Caco-2 (cell line): ENCODE measurements around the gene HK2. TPM values are rescaled to one million over a fixed set of nuclear protein-coding genes. Genes with fewer than 3 reads are reported as not detected.

Experiments used
- BruUV-seq: library from RNA; stranded (reverse); fragments of 400-500 nt; replicated peaks from 2 replicates; lab custom pipeline; 2021; lab: Mats Ljungman, UMichigan
- CTCF ChIA-PET: fragments of 300-600 bp; sonication (Branson Sonifier 250); formaldehyde crosslinking; loops from one replicate; lab custom pipeline; 2022; ENCODE audit warnings: antibody characterized with exemption; lab: Charles Lee
- POLR2A ChIA-PET: fragments of 300-600 bp; sonication (Branson Sonifier 250); formaldehyde crosslinking; loops from one replicate; lab custom pipeline; 2022; ENCODE audit warnings: antibody characterized with exemption; lab: Charles Lee
- DNase-seq, 2 experiments: peaks; one replicate each; pipeline versions ENCODE4 v3.0.0 to v3.0.0-alpha.2; 2020 to 2022
- H3K27me3 ChIP-seq: replicated peaks from 2 replicates; pipeline ENCODE4 v1.6.0; 2011; ENCODE audit warnings: low read length; ENCODE audit not compliant: control insufficient read depth, insufficient read depth
- H3K36me3 ChIP-seq: 2 replicates; pipeline ENCODE4 v1.5.1; 2011; ENCODE audit warnings: low read length; ENCODE audit not compliant: control insufficient read depth, insufficient read depth
- H3K4me1 ChIP-seq: fragments of 250-450 bp; sonication (Bioruptor Pico); 2 replicates; pipeline ENCODE4 v1.5.1; 2020; ENCODE audit warnings: mild to moderate bottlenecking
- H3K4me3 ChIP-seq: 2 replicates; pipeline ENCODE4 v1.5.1; 2011; ENCODE audit warnings: low read depth, mild to moderate bottlenecking, control low read depth, low read length
- H3K9me3 ChIP-seq: fragments of 250-450 bp; sonication (Bioruptor Pico); 2 replicates; pipeline ENCODE4 v1.5.1; 2020; ENCODE audit warnings: mild to moderate bottlenecking, moderate library complexity
- H3K27ac Mint-ChIP-seq: one replicate; pipeline ENCODE4 v1.8.0; 2022; ENCODE audit warnings: mixed read lengths; ENCODE audit not compliant: unreplicated experiment
- H3K27me3 Mint-ChIP-seq: one replicate; pipeline ENCODE4 v1.8.0; 2022; ENCODE audit warnings: mixed read lengths; ENCODE audit not compliant: insufficient read depth, unreplicated experiment
- H3K36me3 Mint-ChIP-seq: one replicate; pipeline ENCODE4 v1.8.0; 2022; ENCODE audit warnings: mild to moderate bottlenecking, mixed read lengths; ENCODE audit not compliant: insufficient read depth, unreplicated experiment
- H3K4me1 Mint-ChIP-seq: one replicate; pipeline ENCODE4 v1.8.0; 2022; ENCODE audit warnings: low read depth, mixed read lengths; ENCODE audit not compliant: unreplicated experiment
- H3K4me3 Mint-ChIP-seq: one replicate; pipeline ENCODE4 v1.8.0; 2022; ENCODE audit warnings: mild to moderate bottlenecking, moderate library complexity, mixed read lengths; ENCODE audit not compliant: unreplicated experiment
- H3K9me3 Mint-ChIP-seq: one replicate; pipeline ENCODE4 v1.8.0; 2022; ENCODE audit warnings: mixed read lengths; ENCODE audit not compliant: unreplicated experiment
- intact Hi-C: fragments of 100-400 bp; cut with micrococcal nuclease; formaldehyde crosslinking; loops from one replicate; pipeline ENCODE4 v1.10.0; 2022; ENCODE audit not compliant: unreplicated experiment
- total RNA-seq: library from RNA; stranded (reverse); gene quantifications from 2 replicates; pipeline ENCODE4 v1.2.3, GENCODE V29; 2022
- TF ChIP-seq, protein P1 (sequence below), 2 experiments: fragments of 200-600 bp in 1 of 2; IDR thresholded peaks; 1 replicate in 1 of 2; 2 replicates in 1 of 2; pipeline versions ENCODE4 v1.5.1 to v1.8.0; 2011 to 2022; ENCODE audit warnings: antibody characterized with exemption in 1 of 2, control low read depth in 1 of 2, inconsistent platforms in 1 of 2, low read depth in 1 of 2, low read length in 1 of 2, mild to moderate bottlenecking in 1 of 2, moderate library complexity in 1 of 2; ENCODE audit not compliant: insufficient read depth in 1 of 2, severe bottlenecking in 1 of 2, unreplicated experiment in 1 of 2

The HK2 gene
- total RNA-seq, 1 experiment from 2014 or later, result 19.9 TPM

DNA sequence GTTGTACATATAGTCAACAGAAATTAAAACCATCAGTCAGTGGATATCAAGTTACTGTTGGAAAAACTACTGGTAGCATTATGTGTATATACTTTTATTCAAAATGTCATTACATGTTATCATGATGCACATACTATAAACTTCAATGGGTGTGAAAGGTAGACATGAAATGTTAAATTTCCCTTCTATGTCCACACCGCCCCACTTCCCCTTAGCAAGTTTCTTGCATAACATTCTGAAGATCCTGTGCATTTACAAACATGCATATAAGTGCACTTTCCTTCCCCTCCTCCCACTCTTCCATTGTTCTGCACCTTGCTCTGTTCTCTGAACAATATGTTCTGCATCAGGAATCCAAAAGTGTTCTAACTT, 16.6 kb upstream of the HK2 start:
- Histone ChIP-seq H3K27me3 (no peaks in the 10 kb centered on the region), H3K4me1 (peaks cover 52% of the 10 kb centered on the region), H3K9me3 (no peaks in the 10 kb centered on the region), H3K4me3 (no peak overlapping the region), H3K36me3 (no peaks in the 10 kb centered on the region)
- TF ChIP-seq, protein P1, sequence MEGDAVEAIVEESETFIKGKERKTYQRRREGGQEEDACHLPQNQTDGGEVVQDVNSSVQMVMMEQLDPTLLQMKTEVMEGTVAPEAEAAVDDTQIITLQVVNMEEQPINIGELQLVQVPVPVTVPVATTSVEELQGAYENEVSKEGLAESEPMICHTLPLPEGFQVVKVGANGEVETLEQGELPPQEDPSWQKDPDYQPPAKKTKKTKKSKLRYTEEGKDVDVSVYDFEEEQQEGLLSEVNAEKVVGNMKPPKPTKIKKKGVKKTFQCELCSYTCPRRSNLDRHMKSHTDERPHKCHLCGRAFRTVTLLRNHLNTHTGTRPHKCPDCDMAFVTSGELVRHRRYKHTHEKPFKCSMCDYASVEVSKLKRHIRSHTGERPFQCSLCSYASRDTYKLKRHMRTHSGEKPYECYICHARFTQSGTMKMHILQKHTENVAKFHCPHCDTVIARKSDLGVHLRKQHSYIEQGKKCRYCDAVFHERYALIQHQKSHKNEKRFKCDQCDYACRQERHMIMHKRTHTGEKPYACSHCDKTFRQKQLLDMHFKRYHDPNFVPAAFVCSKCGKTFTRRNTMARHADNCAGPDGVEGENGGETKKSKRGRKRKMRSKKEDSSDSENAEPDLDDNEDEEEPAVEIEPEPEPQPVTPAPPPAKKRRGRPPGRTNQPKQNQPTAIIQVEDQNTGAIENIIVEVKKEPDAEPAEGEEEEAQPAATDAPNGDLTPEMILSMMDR (IDR thresholded peaks at IDR 0.05; ENCODE audit: insufficient read depth in 1 of 2, low read depth in 1 of 2, low read length in 1 of 2, severe bottlenecking in 1 of 2, unreplicated experiment in 1 of 2), result no peak
- BruUV-seq, result no TSS peak
- CTCF ChIA-PET, result interaction anchor here (1.5 kb wide), 2 partner anchors 18 to 102 kb away, joined by 3 to 5 read pairs; no protein-coding TSS in a partner anchor
- peaks cover 35% of the 10 kb centered on the region for H3K4me1 Mint-ChIP-seq
- H3K36me3 Mint-ChIP-seq, result no peaks in the 10 kb centered on the region
- H3K27ac Mint-ChIP-seq, result peak overlapping the region; percentile 37
- no peaks in the 10 kb centered on the region for H3K27me3 Mint-ChIP-seq
- POLR2A ChIA-PET, result no interaction called here
- H3K9me3 Mint-ChIP-seq, result no peaks in the 10 kb centered on the region
- no peak for DNase-seq
- intact Hi-C loops, result loop anchor here (1.0 kb wide), 1 partner anchor 102 kb away; no protein-coding TSS in a partner anchor
- peak overlapping the region; percentile 52 for H3K4me3 Mint-ChIP-seq

DNA sequence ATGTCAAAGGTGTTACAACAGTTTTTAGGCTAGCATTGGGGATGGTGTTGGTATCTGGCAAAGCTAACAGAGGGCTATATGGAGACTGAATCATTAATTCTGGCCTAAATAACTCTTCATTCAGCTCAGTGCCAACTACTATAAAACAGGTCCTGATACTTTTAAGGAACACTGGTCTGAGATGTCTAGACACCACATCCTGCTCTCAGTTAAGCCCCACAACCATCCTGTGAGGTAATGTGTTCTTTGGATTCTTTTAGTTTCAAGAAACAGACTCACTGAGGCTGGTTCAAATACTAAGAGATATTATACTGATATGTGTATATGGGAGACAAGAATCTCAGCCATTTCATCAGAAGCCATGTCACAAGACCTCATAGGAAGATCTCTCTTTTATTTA, 14.2 kb upstream of the HK2 start:
- CTCF ChIA-PET, result no interaction called here
- POLR2A ChIA-PET, result no interaction called here
- H3K4me3 Mint-ChIP-seq, result no peak overlapping the region
- no peak overlapping the region for H3K27ac Mint-ChIP-seq
- no peak overlapping the region for H3K4me3 ChIP-seq
- H3K36me3 ChIP-seq, result no peaks in the 10 kb centered on the region
- H3K27me3 Mint-ChIP-seq, result no peaks in the 10 kb centered on the region
- no peaks in the 10 kb centered on the region for H3K9me3 Mint-ChIP-seq
- TF ChIP-seq, protein P1 (IDR thresholded peaks at IDR 0.05; ENCODE audit: insufficient read depth in 1 of 2, low read depth in 1 of 2, low read length in 1 of 2, severe bottlenecking in 1 of 2, unreplicated experiment in 1 of 2), result no peak
- no peaks in the 10 kb centered on the region for H3K36me3 Mint-ChIP-seq
- no peak for DNase-seq
- no peaks in the 10 kb centered on the region for H3K27me3 ChIP-seq
- H3K9me3 ChIP-seq, result no peaks in the 10 kb centered on the region
- intact Hi-C loops, result no loop called here
- no TSS peak for BruUV-seq
- peaks cover 32% of the 10 kb centered on the region for H3K4me1 Mint-ChIP-seq
- peaks cover 28% of the 10 kb centered on the region for H3K4me1 ChIP-seq

DNA sequence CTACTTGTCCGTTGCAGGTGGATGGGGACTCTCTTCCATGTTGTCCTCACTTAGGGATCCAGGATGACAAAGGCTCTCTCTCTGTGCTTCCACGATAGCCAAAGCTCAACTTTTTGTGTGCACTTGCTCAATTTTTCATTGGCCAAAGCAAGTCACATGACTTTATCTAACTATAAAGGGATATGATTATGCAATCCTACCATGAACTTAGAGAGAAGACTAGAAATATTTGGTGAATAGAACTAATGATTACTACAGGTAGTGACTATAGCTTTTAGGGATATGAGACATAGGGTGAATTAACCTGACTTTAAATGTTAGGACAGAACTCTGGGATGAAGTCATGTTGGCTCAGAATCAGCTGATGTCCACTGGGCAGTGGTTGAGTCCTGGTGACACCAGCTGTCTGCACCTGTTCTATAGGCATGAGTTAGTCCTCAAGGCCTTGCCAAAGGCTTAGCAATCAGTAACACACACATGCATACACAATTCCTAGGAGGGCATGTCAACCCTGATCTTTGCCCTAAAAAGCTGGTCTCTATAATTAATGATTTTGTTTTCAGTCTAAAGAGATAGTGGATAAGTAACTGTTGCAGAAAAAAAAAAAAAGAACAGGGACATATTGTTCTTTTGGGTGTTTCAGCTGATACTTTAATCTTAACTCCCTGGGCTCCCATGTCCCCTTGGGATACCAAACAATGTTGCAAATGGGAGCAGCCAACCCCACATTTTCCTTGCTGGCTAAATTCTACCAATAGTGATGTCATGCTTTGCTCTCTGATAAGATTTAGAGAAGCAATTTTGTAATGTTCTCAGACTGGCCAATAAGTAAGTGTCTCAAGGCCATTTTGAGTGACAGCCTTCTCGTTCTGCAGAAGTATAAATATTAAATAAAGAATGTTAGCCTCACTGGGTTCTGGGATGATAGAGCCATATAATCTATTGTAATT, 12.5 kb upstream of the HK2 start:
- Mint-ChIP-seq H3K4me1 (peaks cover 19% of the 10 kb centered on the region), H3K27me3 (no peaks in the 10 kb centered on the region), H3K4me3 (no peak overlapping the region), H3K36me3 (no peaks in the 10 kb centered on the region), H3K9me3 (no peaks in the 10 kb centered on the region), H3K27ac (no peak overlapping the region)
- peaks cover 14% of the 10 kb centered on the region for H3K4me1 ChIP-seq
- ChIA-PET POLR2A (no interaction called here), CTCF (no interaction called here)
- no peaks in the 10 kb centered on the region for H3K9me3 ChIP-seq
- intact Hi-C loops, result no loop called here
- no peak for DNase-seq
- H3K27me3 ChIP-seq, result no peaks in the 10 kb centered on the region
- TF ChIP-seq, protein P1 (IDR thresholded peaks at IDR 0.05; ENCODE audit: insufficient read depth in 1 of 2, low read depth in 1 of 2, low read length in 1 of 2, severe bottlenecking in 1 of 2, unreplicated experiment in 1 of 2), result no peak
- BruUV-seq, result no TSS peak
- no peaks in the 10 kb centered on the region for H3K36me3 ChIP-seq
- no peak overlapping the region for H3K4me3 ChIP-seq
